Pancreas (tissue), 10 donors: ENCODE measurements around the gene GPR148. TPM values are rescaled to one million over a fixed set of nuclear protein-coding genes. Genes with fewer than 3 reads are reported as not detected.
A peak's percentile ranks its signal among the peaks of the same experiment; 100 is the strongest.

Source experiments
- ATAC-seq, 4 donors: fragments of 200-7000 bp; cut with Tn5 transposase; one replicate each; pipeline versions ENCODE4 v1.8.0 to v1.9.1; 2020; ENCODE audit warnings: mild to moderate bottlenecking in 4 of 4, moderate library complexity in 4 of 4
- DNase-seq, 6 donors: peaks; one replicate each; pipeline ENCODE4 v3.0.0-alpha.2; 2020
- FAIRE-seq: peaks from 2 replicates; lab custom pipeline; 2012; peaks lifted over from hg19 to GRCh38; lab: Jason Lieb, UNC
- H3K27ac ChIP-seq, 4 donors: fragments of 200-600 bp; sonication (generic); 1 replicate in 3 of 4; 2 replicates in 1 of 4; pipeline versions ENCODE4 v1.5.0 to v1.8.0; 2020
- H3K27me3 ChIP-seq, 4 donors: fragments of 200-600 bp; one replicate each; pipeline ENCODE4 v1.8.0; 2021
- H3K36me3 ChIP-seq, 3 donors: fragments of 200-600 bp; sonication (generic) in 1 of 3; one replicate each; pipeline versions ENCODE4 v1.5.0 to v1.8.0; 2020 to 2021
- H3K4me1 ChIP-seq, 3 donors: fragments of 200-600 bp; one replicate each; pipeline ENCODE4 v1.8.0; 2021
- H3K4me3 ChIP-seq, 4 donors: fragments of 200-600 bp; sonication (generic) in 2 of 4; one replicate each; pipeline versions ENCODE4 v1.5.0 to v1.8.0; 2020 to 2021
- H3K9me3 ChIP-seq, 4 donors: fragments of 200-600 bp; one replicate each; pipeline ENCODE4 v1.8.0; 2021
- WGBS, 2 donors: extraction: QIAGEN DNeasy Blood & Tissue Kit; methylation state at CpG; one replicate each; pipeline ENCODE4 v1.1.7; 2013; 5-methylcytosine and 5-hydroxymethylcytosine counted together
- intact Hi-C, 3 donors: fragments of 100-400 bp; cut with DNase I; formaldehyde crosslinking; loops; one replicate each; pipeline versions ENCODE4 v1.11.1 to v1.14.2; 2022
- polyA plus RNA-seq, 2 donors: library from polyadenylated mRNA; stranded (reverse); fragments of 200-250 nt; gene quantifications; one replicate each; pipeline ENCODE4 v1.2.3, GENCODE V29; 2013
- total RNA-seq, 6 donors: library from RNA; stranded (reverse); fragmentation: NEBNext Ultra II Directional in 4 of 6; extraction: Animal tissue kit (Norgen Biotek cat#: 25700) in 4 of 6; gene quantifications; one replicate each; pipeline versions ENCODE4 v1.2.1 to v1.2.4, GENCODE V29; 2021 to 2023
- TF ChIP-seq, protein P1 (sequence below), 4 donors: fragments of 200-600 bp; sonication (generic) in 3 of 4; IDR thresholded peaks; one replicate each; pipeline versions ENCODE4 v1.5.0 to v1.8.0; 2021; ENCODE audit warnings: antibody characterized with exemption in 4 of 4
- donor health status: healthy with polysubstance abuse.
- donor health status: DM: no; HTN: no; CAD: no; lungs with moderate emphysema.
- donor health status: DM: no; HTN: no; CAD: no.
- donor health status: control.
- donor health status: control.
- donor health status: Bipolar disorder and iron deficiency.
- donor health status: DM: yes; HTN: yes; CAD: no.
- donor health status: DM: no; HTN: no; CAD: no.
- donor health status: DM: no; HTN: no; CAD: no.
- donor health status: DM: yes; HTN: yes; CAD: no.

Gene GPR148
- total and polyA plus RNA-seq, 8 donors = 0.14 to 1.2 (median 0.36) TPM

DNA sequence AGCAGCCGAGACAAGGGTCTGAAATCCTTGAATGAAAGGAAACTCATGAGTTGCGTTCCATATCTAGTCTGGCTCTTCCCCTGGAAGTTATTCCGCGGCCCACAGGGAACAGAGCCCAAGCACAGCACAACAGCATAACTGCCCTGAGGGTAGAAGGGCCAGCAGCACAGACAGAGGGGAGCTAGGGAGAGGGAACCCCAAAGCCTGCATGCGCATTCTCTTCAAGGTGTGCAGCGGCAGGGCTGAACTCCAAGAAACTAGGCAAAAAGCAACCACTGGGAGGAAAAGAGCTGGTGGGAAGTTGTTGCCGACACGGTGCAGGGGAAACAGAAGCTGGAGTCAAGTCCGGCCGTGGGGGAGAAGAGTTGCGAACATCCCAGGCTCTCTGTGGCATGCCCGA, 11.8 kb downstream of the GPR148 start:
- intact Hi-C loops = no loop called here
- H3K27me3 ChIP-seq = no peaks in the 10 kb centered on the region
- no peak for DNase-seq

GRCh38 chr2:130743278-130743677, 14.4 kb downstream of the GPR148 start:
- ATAC-seq = no peak
- Histone ChIP-seq H3K4me1 (no peaks in the 10 kb centered on the region), H3K36me3 (no peaks in the 10 kb centered on the region), H3K27me3 (no peaks in the 10 kb centered on the region), H3K9me3 (no peaks in the 10 kb centered on the region), H3K27ac (no peak overlapping the region), H3K4me3 (no peak overlapping the region)
- TF ChIP-seq, protein P1, sequence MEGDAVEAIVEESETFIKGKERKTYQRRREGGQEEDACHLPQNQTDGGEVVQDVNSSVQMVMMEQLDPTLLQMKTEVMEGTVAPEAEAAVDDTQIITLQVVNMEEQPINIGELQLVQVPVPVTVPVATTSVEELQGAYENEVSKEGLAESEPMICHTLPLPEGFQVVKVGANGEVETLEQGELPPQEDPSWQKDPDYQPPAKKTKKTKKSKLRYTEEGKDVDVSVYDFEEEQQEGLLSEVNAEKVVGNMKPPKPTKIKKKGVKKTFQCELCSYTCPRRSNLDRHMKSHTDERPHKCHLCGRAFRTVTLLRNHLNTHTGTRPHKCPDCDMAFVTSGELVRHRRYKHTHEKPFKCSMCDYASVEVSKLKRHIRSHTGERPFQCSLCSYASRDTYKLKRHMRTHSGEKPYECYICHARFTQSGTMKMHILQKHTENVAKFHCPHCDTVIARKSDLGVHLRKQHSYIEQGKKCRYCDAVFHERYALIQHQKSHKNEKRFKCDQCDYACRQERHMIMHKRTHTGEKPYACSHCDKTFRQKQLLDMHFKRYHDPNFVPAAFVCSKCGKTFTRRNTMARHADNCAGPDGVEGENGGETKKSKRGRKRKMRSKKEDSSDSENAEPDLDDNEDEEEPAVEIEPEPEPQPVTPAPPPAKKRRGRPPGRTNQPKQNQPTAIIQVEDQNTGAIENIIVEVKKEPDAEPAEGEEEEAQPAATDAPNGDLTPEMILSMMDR (IDR thresholded peaks at IDR 0.05) = no peak
- FAIRE-seq = no peak
- intact Hi-C loops = no loop called here
- DNase-seq = no peak
- 85 to 88% methylated on average over 8 of the region's 8 CpGs for WGBS, 2 donors

More for the DNA sequence above, 11.8 kb downstream of the GPR148 start:
- FAIRE-seq (no peak), ATAC-seq (no peak)
- H3K27ac ChIP-seq = no peak overlapping the region
- WGBS, 2 donors = 87 to 88% methylated on average over 12 of the region's 12 CpGs
- no peaks in the 10 kb centered on the region for H3K36me3 ChIP-seq
- H3K4me1 ChIP-seq = no peaks in the 10 kb centered on the region
- H3K9me3 ChIP-seq = no peaks in the 10 kb centered on the region
- TF ChIP-seq, protein P1 (IDR thresholded peaks at IDR 0.05) = no peak
- H3K4me3 ChIP-seq = no peak overlapping the region

GRCh38 chr2:130744287-130745117, 15.6 kb downstream of the GPR148 start:
- DNase-seq (no peak), ATAC-seq (peak in 3 of 4 donors; percentile 58 to 94 (median 85)), FAIRE-seq (no peak)
- Histone ChIP-seq H3K4me1 (no peaks in the 10 kb centered on the region), H3K27ac (no peak overlapping the region), H3K4me3 (no peak overlapping the region), H3K27me3 (no peaks in the 10 kb centered on the region), H3K9me3 (no peaks in the 10 kb centered on the region), H3K36me3 (no peaks in the 10 kb centered on the region)
- 49 to 52% methylated on average over 19 to 20 of the region's 20 CpGs for WGBS, 2 donors
- intact Hi-C loops = no loop called here
- TF ChIP-seq, protein P1 (IDR thresholded peaks at IDR 0.05) = no peak

DNA sequence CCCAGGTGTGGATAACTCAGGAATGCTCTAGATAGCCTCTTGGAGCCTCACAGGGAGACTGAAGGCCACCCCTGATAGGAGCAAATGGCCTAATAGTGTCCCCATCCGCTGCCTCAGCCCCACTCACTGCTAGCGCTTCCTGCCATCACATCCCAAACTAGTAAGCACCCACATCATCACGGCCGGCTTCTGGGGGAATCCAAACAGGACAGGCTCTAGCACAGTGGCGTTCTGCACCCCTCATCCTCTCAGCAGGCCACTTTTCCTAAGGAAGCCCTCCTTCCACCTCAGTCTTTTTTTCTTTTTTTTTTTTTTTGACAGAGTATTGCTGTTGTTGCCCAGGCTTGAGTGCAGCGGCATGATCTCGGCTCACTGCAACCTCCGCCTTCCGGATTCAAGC, 20.2 kb downstream of the GPR148 start:
- TF ChIP-seq, protein P1 (IDR thresholded peaks at IDR 0.05) = no peak
- Histone ChIP-seq H3K36me3 (no peaks in the 10 kb centered on the region), H3K27ac (no peak overlapping the region), H3K27me3 (no peaks in the 10 kb centered on the region), H3K4me3 (no peak overlapping the region), H3K4me1 (no peaks in the 10 kb centered on the region), H3K9me3 (no peaks in the 10 kb centered on the region)
- ATAC-seq = no peak
- DNase-seq = no peak
- 88 to 89% methylated on average over 9 of the region's 9 CpGs for WGBS, 2 donors
- FAIRE-seq = no peak
- intact Hi-C loops = no loop called here

DNA sequence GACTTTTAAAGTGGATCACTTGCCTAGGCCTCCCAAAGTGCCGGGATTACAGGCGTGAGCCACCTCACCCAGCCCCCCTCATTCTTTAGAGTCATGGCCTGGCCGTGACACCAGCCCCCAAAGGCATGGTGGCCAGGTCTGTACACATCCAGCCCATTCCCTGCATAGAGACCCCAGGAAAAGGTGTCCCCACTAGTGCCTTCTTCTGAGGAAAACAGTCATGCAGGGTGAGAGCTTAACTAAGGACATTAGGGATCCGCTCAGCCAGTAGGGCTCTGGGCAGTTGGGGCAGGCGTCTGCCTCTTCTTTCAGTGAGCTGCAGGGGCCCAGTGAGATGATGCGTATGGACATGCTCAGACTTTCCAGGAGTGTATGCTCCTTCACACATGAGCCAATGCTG, 20.8 kb downstream of the GPR148 start:
- no peak for ATAC-seq
- intact Hi-C loops = no loop called here

More for the DNA sequence above, 20.8 kb downstream of the GPR148 start:
- Histone ChIP-seq H3K9me3 (no peaks in the 10 kb centered on the region), H3K27me3 (no peaks in the 10 kb centered on the region), H3K4me3 (no peak overlapping the region), H3K36me3 (no peaks in the 10 kb centered on the region), H3K27ac (no peak overlapping the region), H3K4me1 (no peaks in the 10 kb centered on the region)
- DNase-seq (no peak), FAIRE-seq (no peak)
- 86 to 88% methylated on average over 6 of the region's 6 CpGs for WGBS, 2 donors
- TF ChIP-seq, protein P1 (IDR thresholded peaks at IDR 0.05) = no peak
